K562 (cell line): ENCODE data around the gene SLC2A4RG. TPM values are rescaled to one million over a fixed set of nuclear protein-coding genes. Genes with fewer than 3 reads are reported as not detected.

Experiments used
- ARID2 ChIP-seq: fragments of 450-650 bp; IDR thresholded peaks from 2 replicates; pipeline ENCODE4 v1.6.1; 2017; ENCODE audit warnings: antibody characterized with exemption, mild to moderate bottlenecking
- EP300 ChIP-seq: IDR thresholded peaks from 2 replicates; pipeline ENCODE4 v1.6.1; 2012; ENCODE audit warnings: low read length, improper control_type of control experiment
- ETV6 ChIP-seq, 3 experiments: fragments of 150-350 bp in 1 of 3; sonication (generic) in 1 of 3; formaldehyde crosslinking in 1 of 3; IDR thresholded peaks; 2 replicates each; pipeline versions ENCODE4 v1.6.1 to v1.8.0; 2014 to 2022; ENCODE audit warnings: borderline replicate concordance in 2 of 3, low read depth in 2 of 3, antibody characterized with exemption in 1 of 3, low read length in 1 of 3, mild to moderate bottlenecking in 1 of 3, missing genetic modification reagents in 1 of 3
- HNRNPH1 ChIP-seq: fragments of 200-400 bp; formaldehyde crosslinking; optimal IDR thresholded peaks from 2 replicates; pipeline ENCODE3; 2017; ENCODE audit warnings: low read depth, mild to moderate bottlenecking, low read length, moderate library complexity
- JUN ChIP-seq, 2 experiments: sonication (generic) in 1 of 2; formaldehyde crosslinking in 1 of 2; IDR thresholded peaks; 2 replicates each; pipeline versions ENCODE4 v1.6.1 to v1.8.0; 2012 to 2022; ENCODE audit warnings: borderline replicate concordance in 2 of 2, mild to moderate bottlenecking in 2 of 2, improper control_type of control experiment in 1 of 2, low read depth in 1 of 2, low read length in 1 of 2, missing genetic modification reagents in 1 of 2
- PHF21A ChIP-seq: fragments of 450-650 bp; IDR thresholded peaks from 2 replicates; pipeline ENCODE4 v1.6.1; 2017; ENCODE audit warnings: low read depth, borderline replicate concordance
- RFX5 ChIP-seq: IDR thresholded peaks from 2 replicates; pipeline ENCODE4 v1.6.1; 2011; ENCODE audit warnings: low read depth, mild to moderate bottlenecking, improper control_type of control experiment, low read length
- SIN3B ChIP-seq: fragments of 450-650 bp; IDR thresholded peaks from 2 replicates; pipeline ENCODE4 v1.6.1; 2017; ENCODE audit warnings: low read depth, mild to moderate bottlenecking, moderate library complexity
- SRSF1 ChIP-seq: fragments of 200-400 bp; formaldehyde crosslinking; IDR thresholded peaks from 2 replicates; pipeline ENCODE4 v1.6.1; 2017; ENCODE audit warnings: mild to moderate bottlenecking, low read depth, low read length, moderate library complexity
- ZBTB33 ChIP-seq: sonication (generic); formaldehyde crosslinking; IDR thresholded peaks from 2 replicates; pipeline ENCODE4 v1.8.1; 2023; ENCODE audit warnings: mild to moderate bottlenecking, missing genetic modification reagents
- ZNF143 ChIP-seq: sonication (generic); formaldehyde crosslinking; IDR thresholded peaks from 2 replicates; pipeline ENCODE4 v1.9.0; 2022; ENCODE audit warnings: mild to moderate bottlenecking, missing genetic modification reagents
- ZNF644 ChIP-seq: fragments of 200-800 bp; sonication (Bioruptor generic); IDR thresholded peaks from 2 replicates; pipeline ENCODE4 v1.6.1; 2016; ENCODE audit warnings: low read depth, missing genetic modification characterization, missing compliant biosample characterization
- ZNF740 ChIP-seq, 3 experiments: fragments of 200-800 bp in 1 of 3; sonication (Bioruptor generic) in 1 of 3; sonication (generic) in 1 of 3; formaldehyde crosslinking in 1 of 3; IDR thresholded peaks; 2 replicates each; pipeline versions ENCODE4 v1.6.1 to v1.8.0; 2016 to 2022; ENCODE audit warnings: mild to moderate bottlenecking in 2 of 3, missing compliant biosample characterization in 2 of 3, missing genetic modification characterization in 2 of 3, missing genetic modification reagents in 1 of 3
- polyA plus RNA-seq, 8 experiments: library from polyadenylated mRNA; depleted of rRNA in 4 of 8; stranded (reverse) in 5 of 8; unstranded in 3 of 8; fragments of >200 nt; fragmentation: Nextera tagmentation in 2 of 8; fragmentation: Illumina TruSeq in 1 of 8; extraction: Ambion mirVana in 2 of 8; extraction: Trizol in 1 of 8; gene quantifications; 2 replicates each; pipeline versions ENCODE4 v1.2.1 to v1.2.3, GENCODE V29; 2011 to 2014; ENCODE audit warnings: inconsistent platforms in 1 of 8, missing spikeins in 1 of 8
- total RNA-seq, 7 experiments: library from RNA; depleted of rRNA in 6 of 7; stranded (reverse); fragments of >200 nt in 6 of 7; fragmentation: Illumina TruSeq in 2 of 7; extraction: Trizol in 2 of 7; gene quantifications; 2 replicates each; pipeline versions ENCODE4 v1.2.1 to v1.2.3, GENCODE V29; 2011 to 2021; ENCODE audit warnings: low replicate concordance in 1 of 7
- TF ChIP-seq, protein P1 (sequence below): fragments of 450-650 bp; IDR thresholded peaks from 2 replicates; pipeline ENCODE4 v1.6.1; 2016; ENCODE audit warnings: low read depth

The SLC2A4RG gene
- total and polyA plus RNA-seq, 9 of the 15 experiments (the other 6 are each of a cell fraction or from before 2014, with no cell fraction given) = 0.34 to 97.3 (median 26.5) TPM

- TF ChIP-seq, protein P1, sequence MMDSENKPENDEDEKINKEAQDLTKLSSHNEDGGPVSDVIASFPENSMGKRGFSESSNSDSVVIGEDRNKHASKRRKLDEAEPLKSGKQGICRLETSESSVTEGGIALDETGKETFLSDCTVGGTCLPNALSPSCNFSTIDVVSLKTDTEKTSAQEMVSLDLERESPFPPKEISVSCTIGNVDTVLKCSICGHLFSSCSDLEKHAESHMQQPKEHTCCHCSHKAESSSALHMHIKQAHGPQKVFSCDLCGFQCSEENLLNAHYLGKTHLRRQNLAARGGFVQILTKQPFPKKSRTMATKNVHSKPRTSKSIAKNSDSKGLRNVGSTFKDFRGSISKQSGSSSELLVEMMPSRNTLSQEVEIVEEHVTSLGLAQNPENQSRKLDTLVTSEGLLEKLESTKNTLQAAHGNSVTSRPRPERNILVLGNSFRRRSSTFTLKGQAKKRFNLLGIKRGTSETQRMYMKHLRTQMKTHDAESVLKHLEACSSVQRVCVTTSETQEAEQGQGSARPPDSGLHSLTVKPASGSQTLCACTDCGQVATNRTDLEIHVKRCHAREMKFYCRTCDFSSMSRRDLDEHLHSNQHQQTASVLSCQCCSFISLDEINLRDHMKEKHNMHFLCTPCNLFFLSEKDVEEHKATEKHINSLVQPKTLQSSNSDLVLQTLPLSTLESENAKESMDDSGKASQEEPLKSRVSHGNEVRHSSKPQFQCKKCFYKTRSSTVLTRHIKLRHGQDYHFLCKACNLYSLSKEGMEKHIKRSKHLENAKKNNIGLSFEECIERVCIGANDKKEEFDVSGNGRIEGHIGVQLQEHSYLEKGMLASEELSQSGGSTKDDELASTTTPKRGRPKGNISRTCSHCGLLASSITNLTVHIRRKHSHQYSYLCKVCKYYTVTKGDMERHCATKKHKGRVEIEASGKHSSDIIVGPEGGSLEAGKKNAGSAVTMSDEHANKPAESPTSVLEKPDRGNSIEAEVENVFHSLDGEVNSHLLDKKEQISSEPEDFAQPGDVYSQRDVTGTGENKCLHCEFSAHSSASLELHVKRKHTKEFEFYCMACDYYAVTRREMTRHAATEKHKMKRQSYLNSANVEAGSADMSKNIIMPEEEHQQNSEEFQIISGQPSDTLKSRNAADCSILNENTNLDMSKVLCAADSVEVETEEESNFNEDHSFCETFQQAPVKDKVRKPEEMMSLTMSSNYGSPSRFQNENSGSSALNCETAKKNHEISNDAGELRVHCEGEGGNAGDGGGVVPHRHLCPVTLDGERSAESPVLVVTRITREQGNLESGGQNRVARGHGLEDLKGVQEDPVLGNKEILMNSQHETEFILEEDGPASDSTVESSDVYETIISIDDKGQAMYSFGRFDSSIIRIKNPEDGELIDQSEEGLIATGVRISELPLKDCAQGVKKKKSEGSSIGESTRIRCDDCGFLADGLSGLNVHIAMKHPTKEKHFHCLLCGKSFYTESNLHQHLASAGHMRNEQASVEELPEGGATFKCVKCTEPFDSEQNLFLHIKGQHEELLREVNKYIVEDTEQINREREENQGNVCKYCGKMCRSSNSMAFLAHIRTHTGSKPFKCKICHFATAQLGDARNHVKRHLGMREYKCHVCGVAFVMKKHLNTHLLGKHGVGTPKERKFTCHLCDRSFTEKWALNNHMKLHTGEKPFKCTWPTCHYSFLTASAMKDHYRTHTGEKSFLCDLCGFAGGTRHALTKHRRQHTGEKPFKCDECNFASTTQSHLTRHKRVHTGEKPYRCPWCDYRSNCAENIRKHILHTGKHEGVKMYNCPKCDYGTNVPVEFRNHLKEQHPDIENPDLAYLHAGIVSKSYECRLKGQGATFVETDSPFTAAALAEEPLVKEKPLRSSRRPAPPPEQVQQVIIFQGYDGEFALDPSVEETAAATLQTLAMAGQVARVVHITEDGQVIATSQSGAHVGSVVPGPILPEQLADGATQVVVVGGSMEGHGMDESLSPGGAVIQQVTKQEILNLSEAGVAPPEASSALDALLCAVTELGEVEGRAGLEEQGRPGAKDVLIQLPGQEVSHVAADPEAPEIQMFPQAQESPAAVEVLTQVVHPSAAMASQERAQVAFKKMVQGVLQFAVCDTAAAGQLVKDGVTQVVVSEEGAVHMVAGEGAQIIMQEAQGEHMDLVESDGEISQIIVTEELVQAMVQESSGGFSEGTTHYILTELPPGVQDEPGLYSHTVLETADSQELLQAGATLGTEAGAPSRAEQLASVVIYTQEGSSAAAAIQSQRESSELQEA = no peak
- TF ChIP-seq ZNF644 (tag) (no peak), ZNF143 (CRISPR knock-in tag) (no peak), JUN (IDR thresholded peaks at IDR 0.05; ENCODE audit: borderline replicate concordance, low read depth, low read length) (peak; percentile 6; the same call in 1 of the 2 replicates), JUN (CRISPR knock-in tag; IDR thresholded peaks at IDR 0.05; ENCODE audit: borderline replicate concordance) (no peak), EP300 (no peak), PHF21A (no peak), ARID2 (no peak), ETV6 (IDR thresholded peaks at IDR 0.05; ENCODE audit: borderline replicate concordance in 1 of 2, low read depth in 2 of 2, low read length in 1 of 2) (no peak), ETV6 (CRISPR knock-in tag; IDR thresholded peaks at IDR 0.05; ENCODE audit: borderline replicate concordance) (no peak), ZNF740 (CRISPR knock-in tag; IDR thresholded peaks at IDR 0.05) (no peak), ZNF740 (tag; IDR thresholded peaks at IDR 0.05) (no peak), HNRNPH1 (no peak), SIN3B (no peak), RFX5 (no peak), ZBTB33 (CRISPR knock-in tag) (no peak), SRSF1 (no peak)
Measured at GRCh38 chr20:63739130-63740069, at the start of gene SLC2A4RG (continued).
